H1 (cell line): ENCODE results near the gene MBTPS1. TPM values are rescaled to one million over a fixed set of nuclear protein-coding genes. Genes with fewer than 3 reads are reported as not detected.

Experiments
- CTCF ChIA-PET: fragments of 300-600 bp; sonication (Branson Sonifier 250); formaldehyde crosslinking; loops from one replicate; lab custom pipeline; 2021; ENCODE audit not compliant: partially characterized antibody; lab: Charles Lee
- POLR2A ChIA-PET: fragments of 300-600 bp; sonication (Branson Sonifier 250); formaldehyde crosslinking; loops from one replicate; lab custom pipeline; 2021; ENCODE audit warnings: inconsistent platforms; ENCODE audit not compliant: partially characterized antibody; lab: Charles Lee
- DNase-seq, 2 experiments: peaks; one replicate each; pipeline versions ENCODE4 v3.0.0 to v3.0.0-alpha.2; 2010 to 2022; ENCODE audit warnings: low spot score in 2 of 2, low read depth in 1 of 2, mixed read lengths in 1 of 2
- FAIRE-seq: peaks from 2 replicates; lab custom pipeline; 2011; peaks lifted over from hg19 to GRCh38; lab: Jason Lieb, UNC
- H2AFZ ChIP-seq: 2 replicates; pipeline ENCODE4 v1.8.1; 2012; ENCODE audit warnings: low read length, inconsistent platforms
- H2AK5ac ChIP-seq: 2 replicates; pipeline ENCODE4 v1.6.1; 2013; ENCODE audit warnings: low read depth, low read length
- H2BK120ac ChIP-seq: replicated peaks from 2 replicates; pipeline ENCODE3; 2013; ENCODE audit warnings: low read depth, low read length, inconsistent platforms
- H2BK12ac ChIP-seq: 2 replicates; pipeline ENCODE4 v1.6.1; 2013; ENCODE audit warnings: low read depth, low read length
- H2BK15ac ChIP-seq: 2 replicates; pipeline ENCODE4 v1.6.1; 2013; ENCODE audit warnings: low read length
- H2BK20ac ChIP-seq: 2 replicates; pipeline ENCODE4 v1.6.1; 2013; ENCODE audit warnings: low read length
- H2BK5ac ChIP-seq: 2 replicates; pipeline ENCODE4 v1.6.1; 2013; ENCODE audit warnings: low read depth, low read length
- H3K14ac ChIP-seq: 2 replicates; pipeline ENCODE4 v1.6.1; 2013; ENCODE audit warnings: inconsistent platforms; ENCODE audit not compliant: insufficient read length
- H3K18ac ChIP-seq: 2 replicates; pipeline ENCODE4 v1.6.1; 2013; ENCODE audit warnings: low read length; ENCODE audit errors: extremely low read depth
- H3K23ac ChIP-seq: 2 replicates; pipeline ENCODE4 v1.6.1; 2013; ENCODE audit warnings: inconsistent platforms; ENCODE audit not compliant: insufficient read length
- H3K23me2 ChIP-seq: 2 replicates; pipeline ENCODE4 v1.6.1; 2013; ENCODE audit warnings: low read depth, low read length
- H3K27ac ChIP-seq: 2 replicates; pipeline ENCODE4 v1.6.1; 2011; ENCODE audit warnings: low read depth, low read length, inconsistent platforms
- H3K27me3 ChIP-seq, 4 experiments: replicated peaks in 1 of 4; 1 replicate in 1 of 4; 2 replicates in 3 of 4; pipeline versions ENCODE4 v1.6.1 to v1.8.1; 2011 to 2013; ENCODE audit warnings: low read length in 3 of 4, mild to moderate bottlenecking in 3 of 4, inconsistent platforms in 2 of 4, mixed read lengths in 2 of 4, moderate library complexity in 1 of 4; ENCODE audit not compliant: control insufficient read depth in 3 of 4, insufficient read depth in 3 of 4; ENCODE audit errors: extremely low read depth in 1 of 4
- H3K36me3 ChIP-seq, 4 experiments: 2 replicates each; pipeline versions ENCODE4 v1.6.1 to v1.8.1; 2011 to 2013; ENCODE audit warnings: mild to moderate bottlenecking in 4 of 4, low read length in 3 of 4, moderate library complexity in 2 of 4, control low read depth in 1 of 4, inconsistent platforms in 1 of 4; ENCODE audit not compliant: insufficient read depth in 4 of 4, control insufficient read depth in 2 of 4
- H3K4ac ChIP-seq: replicated peaks from 2 replicates; pipeline ENCODE3; 2013; ENCODE audit warnings: low read length, low read depth, mixed read lengths, inconsistent platforms; ENCODE audit not compliant: insufficient read length
- H3K4me1 ChIP-seq, 4 experiments: replicated peaks in 1 of 4; 1 replicate in 1 of 4; 2 replicates in 3 of 4; pipeline versions ENCODE4 v1.6.1 to v1.8.1; 2011 to 2013; ENCODE audit warnings: low read length in 3 of 4, inconsistent platforms in 2 of 4, mixed read lengths in 1 of 4; ENCODE audit not compliant: insufficient read depth in 4 of 4, control insufficient read depth in 3 of 4
- H3K4me2 ChIP-seq, 2 experiments: 2 replicates each; pipeline versions ENCODE4 v1.6.1 to v1.8.1; 2011 to 2013; ENCODE audit warnings: low read depth in 2 of 2, low read length in 2 of 2, control low read depth in 1 of 2, inconsistent platforms in 1 of 2, mild to moderate bottlenecking in 1 of 2; ENCODE audit not compliant: insufficient read depth in 1 of 2
- H3K4me3 ChIP-seq, 4 experiments: fragments of 200-600, 300-600 bp in 1 of 4; sonication (generic), shearing (Covaris generic), sonication (Bioruptor Twin) in 1 of 4; 2 replicates each; pipeline versions ENCODE4 v1.5.1 to v1.8.1; 2011 to 2016; ENCODE audit warnings: low read length in 4 of 4, low read depth in 3 of 4, control low read depth in 2 of 4, inconsistent platforms in 2 of 4, mild to moderate bottlenecking in 2 of 4, mixed read lengths in 1 of 4, moderate library complexity in 1 of 4; ENCODE audit not compliant: insufficient read depth in 2 of 4; ENCODE audit errors: extremely low read depth in 1 of 4
- H3K56ac ChIP-seq: replicated peaks from 2 replicates; pipeline ENCODE3; 2013; ENCODE audit warnings: low read depth, mild to moderate bottlenecking, mixed read lengths, low read length, inconsistent platforms; ENCODE audit not compliant: insufficient read length
- H3K79me1 ChIP-seq: 2 replicates; pipeline ENCODE4 v1.6.1; 2013; ENCODE audit warnings: low read depth, low read length, control low read depth
- H3K79me2 ChIP-seq, 2 experiments: 2 replicates each; pipeline versions ENCODE4 v1.6.1 to v1.8.1; 2012 to 2013; ENCODE audit warnings: low read length in 2 of 2, mild to moderate bottlenecking in 2 of 2, inconsistent platforms in 1 of 2; ENCODE audit not compliant: insufficient read depth in 2 of 2, control insufficient read depth in 1 of 2
- H3K9ac ChIP-seq, 4 experiments: replicated peaks in 1 of 4; 1 replicate in 1 of 4; 2 replicates in 3 of 4; pipeline versions ENCODE4 v1.6.1 to v1.8.1; 2011 to 2013; ENCODE audit warnings: low read depth in 3 of 4, low read length in 3 of 4, control low read depth in 2 of 4, mild to moderate bottlenecking in 2 of 4, moderate library complexity in 2 of 4, inconsistent platforms in 1 of 4; ENCODE audit errors: extremely low read depth in 1 of 4
- H3K9me3 ChIP-seq, 2 experiments: 2 replicates each; pipeline versions ENCODE4 v1.6.1 to v1.8.1; 2012 to 2013; ENCODE audit warnings: mild to moderate bottlenecking in 2 of 2, moderate library complexity in 2 of 2, control low read depth in 1 of 2, inconsistent platforms in 1 of 2, low read depth in 1 of 2, low read length in 1 of 2, mixed read lengths in 1 of 2; ENCODE audit not compliant: insufficient read depth in 2 of 2
- H4K20me1 ChIP-seq, 2 experiments: replicated peaks in 1 of 2; 2 replicates each; pipeline versions ENCODE3 to v1.8.1; 2011 to 2013; ENCODE audit warnings: inconsistent platforms in 2 of 2, low read length in 2 of 2, mild to moderate bottlenecking in 1 of 2; ENCODE audit not compliant: insufficient read depth in 2 of 2, control insufficient read depth in 1 of 2
- H4K5ac ChIP-seq: 2 replicates; pipeline ENCODE4 v1.6.1; 2013; ENCODE audit warnings: low read length, low read depth, mixed read lengths, inconsistent platforms; ENCODE audit not compliant: insufficient read length
- H4K8ac ChIP-seq: 2 replicates; pipeline ENCODE4 v1.8.0; 2013; ENCODE audit warnings: mild to moderate bottlenecking, moderate library complexity, low read length, inconsistent platforms; ENCODE audit not compliant: insufficient read depth; ENCODE audit errors: extremely low read depth
- H4K91ac ChIP-seq: replicated peaks from 2 replicates; pipeline ENCODE3; 2013; ENCODE audit warnings: low read length, mixed read lengths, inconsistent platforms; ENCODE audit not compliant: insufficient read length
- BCL11A ChIP-seq, 2 experiments: IDR thresholded peaks; one replicate each; pipeline ENCODE4 v1.6.1; 2011; ENCODE audit warnings: low read depth in 2 of 2, low read length in 2 of 2, mild to moderate bottlenecking in 2 of 2
- HDAC2 ChIP-seq, 2 experiments: fragments of 300-600 bp in 1 of 2; sonication (generic) in 1 of 2; IDR thresholded peaks; 2 replicates each; pipeline ENCODE4 v1.6.1; 2011 to 2012; ENCODE audit warnings: low read depth in 2 of 2, low read length in 2 of 2, mild to moderate bottlenecking in 2 of 2, moderate library complexity in 2 of 2, borderline replicate concordance in 1 of 2, inconsistent platforms in 1 of 2
- KDM1A ChIP-seq: fragments of 200-600, 300-600 bp; sonication (generic); IDR thresholded peaks from 2 replicates; pipeline ENCODE4 v1.7.1; 2016; ENCODE audit warnings: mild to moderate bottlenecking, low read length, borderline replicate concordance
- SAP30 ChIP-seq: fragments of 300-600 bp; sonication (generic); IDR thresholded peaks from 2 replicates; pipeline ENCODE4 v1.7.1; 2012; ENCODE audit warnings: low read length, moderate library complexity, mild to moderate bottlenecking, inconsistent platforms; ENCODE audit not compliant: insufficient read depth, insufficient replicate concordance
- WGBS, 2 experiments: shearing (Covaris generic) in 1 of 2; methylation state at CpG; one replicate each; pipeline versions ENCODE4 v1.1.6 to v1.1.7; 2013 to 2015; ENCODE audit warnings: low lambda C conversion rate in 2 of 2, mixed read lengths in 2 of 2, inconsistent platforms in 1 of 2, low coverage in 1 of 2, missing lambda C conversion rate in 1 of 2; ENCODE audit not compliant: insufficient replicate concordance in 2 of 2, insufficient coverage in 1 of 2, insufficient read length in 1 of 2; ENCODE audit errors: extremely low coverage in 1 of 2, missing lambda C conversion rate in 1 of 2; 5-methylcytosine and 5-hydroxymethylcytosine counted together
- polyA plus RNA-seq, 7 experiments: library from polyadenylated mRNA; depleted of rRNA in 3 of 7; stranded (reverse) in 5 of 7; unstranded in 2 of 7; fragments of >200 nt in 5 of 7; fragments of 200-250 nt in 2 of 7; gene quantifications; 1 replicate in 5 of 7; 2 replicates in 1 of 7; 4 replicates in 1 of 7; pipeline versions ENCODE4 v1.2.1 to v1.2.3, GENCODE V29; 2011 to 2013; ENCODE audit warnings: missing spikeins in 2 of 7, mixed read lengths in 2 of 7
- total RNA-seq: library from RNA; stranded (reverse); fragmentation: NEBNext Ultra II Directional; extraction: Animal tissue kit (Norgen Biotek cat#: 25700); gene quantifications from 2 replicates; pipeline ENCODE4 v1.2.1, GENCODE V29; 2021

MBTPS1 gene
- total and polyA plus RNA-seq, 2 of the 8 experiments (the other 6 are each of a cell fraction or from before 2014, with no cell fraction given): 30.6 to 53.3 TPM

- peak overlapping the region in 1 of 2 experiments; percentile 31; a peak in 3 of 4 replicates for H3K4me2 ChIP-seq
- H3K23ac ChIP-seq: no peak overlapping the region
- H2AFZ ChIP-seq: no peak overlapping the region
- H3K27ac ChIP-seq: no peak overlapping the region
- peaks cover 2 to 12% (median 7%) of the 10 kb centered on the region in 4 experiments; a peak in 5 of 7 replicates for H3K4me1 ChIP-seq
- H2BK120ac ChIP-seq: no peak overlapping the region
- no peak overlapping the region for H3K56ac ChIP-seq
- peak overlapping the region; percentile 36 for H4K5ac ChIP-seq
- peaks cover 0 to 13% of the 10 kb centered on the region in 2 experiments for H4K20me1 ChIP-seq
- no peaks in the 10 kb centered on the region for H3K9me3 ChIP-seq
- ChIA-PET CTCF (interaction anchor here (0.6 to 2.3 kb wide), 8 partner anchors 9 to 67 kb away, joined by 3 to 8 read pairs (median 5); no protein-coding TSS in a partner anchor), POLR2A (interaction anchor here (0.6 to 1.9 kb wide), 3 partner anchors 13 to 561 kb away, joined by 3 to 5 read pairs (median 3); no protein-coding TSS in a partner anchor)
- DNase-seq (no peak), FAIRE-seq (no peak)
- H2BK12ac ChIP-seq: no peak overlapping the region
- peak overlapping the region; percentile 83 for H4K91ac ChIP-seq
- H3K4me3 ChIP-seq: peak overlapping the region in 1 of 4 experiments; percentile 30; a peak in 1 of 8 replicates
- peak overlapping the region; percentile 61 for H3K4ac ChIP-seq
- no peak overlapping the region for H2BK20ac ChIP-seq
- WGBS, 2 experiments: 83% methylated on average over 7 of the region's 7 CpGs; no CpG with 5 or more reads in 1 of the 2 experiments
- H2BK15ac ChIP-seq: no peak overlapping the region
- H3K9ac ChIP-seq: no peak overlapping the region; a peak in 1 of 7 replicates
- H3K23me2 ChIP-seq: no peaks in the 10 kb centered on the region
- no peak overlapping the region for H3K14ac ChIP-seq
- no peak overlapping the region for H2AK5ac ChIP-seq
- peaks cover 7% of the 10 kb centered on the region for H3K79me1 ChIP-seq
- H4K8ac ChIP-seq: no peak overlapping the region
- no peak overlapping the region; the same call in 1 of the 2 replicates for H3K18ac ChIP-seq
- no peak overlapping the region for H2BK5ac ChIP-seq
- peaks cover 6 to 20% (median 14%) of the 10 kb centered on the region in 4 experiments; a peak in 7 of 8 replicates for H3K36me3 ChIP-seq
- no peaks in the 10 kb centered on the region for H3K27me3 ChIP-seq
- peaks cover 0 to 54% of the 10 kb centered on the region in 2 experiments; a peak in 3 of 4 replicates for H3K79me2 ChIP-seq
- TF ChIP-seq KDM1A: no peak
- TF ChIP-seq BCL11A (IDR thresholded peaks at IDR 0.05; ENCODE audit: low read depth in 2 of 2, low read length in 2 of 2): no peak
- no peak for TF ChIP-seq SAP30
- no peak for TF ChIP-seq HDAC2 (IDR thresholded peaks at IDR 0.05; ENCODE audit: borderline replicate concordance in 1 of 2, low read depth in 2 of 2, low read length in 2 of 2)
These were observed 16.0 kb upstream of the MBTPS1 start for GRCh38 chr16:84132527-84133285.
